ENCODE measurements around the gene AP3B1.

- TF ChIP-seq CTCF (IDR thresholded peaks at IDR 0.05) (no peak), POLR2A (IDR thresholded peaks at IDR 0.05) (no peak), EP300 (IDR thresholded peaks at IDR 0.05) (no peak), POLR2AphosphoS5 (IDR thresholded peaks at IDR 0.05) (no peak)
These were observed 29.3 kb downstream of the AP3B1 start for GRCh38 chr5:78265163-78265562.

Measured in upper lobe of left lung (tissue), 4 donors.